ENCODE results near the gene HPSE2. TPM values are rescaled to one million over a fixed set of nuclear protein-coding genes. Genes with fewer than 3 reads are reported as not detected.

The HPSE2 gene
- total RNA-seq (2022; extraction: Qiagen RNA extraction; ENCODE audit: low read depth), result not detected in 5 replicates

GRCh38 chr10:99235658-99236626 lies at the start of gene HPSE2:
HPSE2 (minus strand) TSS chr10:99235852.

GRCh38 chr10:98446661-98447221 lies 788.9 kb downstream of the HPSE2 start, which contains the start of gene HPS1:
HPS1 (minus strand) TSS chr10:98446935; CDS start chr10:98443240, 3,695 bp downstream.

GRCh38 chr10:98414932-98415730 lies 820.5 kb downstream of the HPSE2 start, which contains the start of gene PYROXD2:
PYROXD2 (minus strand) TSS chr10:98415182; CDS start chr10:98415135, 47 bp downstream.

Other genes with a start within 250 kb of the HPSE2 start
- 19.0 to 22.4 TPM (median 21.5 TPM) in 5 replicates for gene CNNM1, start 93.5 kb upstream of the HPSE2 start, total RNA-seq (2022; extraction: Qiagen RNA extraction; ENCODE audit: low read depth)
- gene GOT1, start 194.8 kb upstream of the HPSE2 start, total RNA-seq (2022; extraction: Qiagen RNA extraction; ENCODE audit: low read depth), result 34.2 to 40.8 TPM (median 34.9 TPM) in 5 replicates

Data from A549 treated with DMSO at 1 μM for 4 hours (cell line).